HepG2 (cell line): Measurements from ENCODE around the gene ARID3C. TPM values are rescaled to one million over a fixed set of nuclear protein-coding genes. Genes with fewer than 3 reads are reported as not detected.

Source experiments
- ATAC-seq: fragments of 200-7000 bp; cut with Tn5 transposase; 3 replicates; pipeline ENCODE4 v1.9.1; 2020; ENCODE audit warnings: mild to moderate bottlenecking, moderate library complexity
- BruUV-seq: library from RNA; stranded (reverse); fragments of 400-500 nt; replicated peaks from 2 replicates; lab custom pipeline; 2021; lab: Mats Ljungman, UMichigan
- CTCF ChIA-PET: fragments of 300-600 bp; formaldehyde crosslinking; extraction: SDS; loops from one replicate; lab custom pipeline; 2021; ENCODE audit warnings: low total read pairs, inconsistent platforms, low intra/inter-chr PET ratio; lab: Yijun Ruan, JAX
- POLR2A ChIA-PET: fragments of 350-600 bp; sonication (Branson Sonifier 250); formaldehyde crosslinking; loops from one replicate; lab custom pipeline; 2020; ENCODE audit warnings: antibody characterized with exemption, inconsistent platforms; lab: Yijun Ruan, JAX
- DNase-seq: peaks from one replicate; pipeline ENCODE4 v3.0.0-alpha.2; 2015; ENCODE audit warnings: low spot score
- FAIRE-seq: peaks from 3 replicates; lab custom pipeline; 2011; peaks lifted over from hg19 to GRCh38; lab: Jason Lieb, UNC
- H2AFZ ChIP-seq: one replicate; pipeline ENCODE4 v1.6.1; 2011; ENCODE audit warnings: low read length, inconsistent platforms
- H3K27ac ChIP-seq: fragments of 300-600 bp; 3 replicates; pipeline ENCODE4 v1.8.0; 2011; ENCODE audit warnings: mixed run types, mild to moderate bottlenecking, mixed read lengths, low read length, inconsistent platforms; ENCODE audit not compliant: insufficient read depth; ENCODE audit errors: extremely low read length
- H3K27me3 ChIP-seq, 2 experiments: fragments of 200-600 bp in 1 of 2; 2 replicates in 1 of 2; 3 replicates in 1 of 2; pipeline versions ENCODE4 v1.6.0 to v1.8.0; 2011; ENCODE audit warnings: low read length in 2 of 2, mild to moderate bottlenecking in 2 of 2, moderate library complexity in 2 of 2, inconsistent platforms in 1 of 2; ENCODE audit not compliant: insufficient read depth in 2 of 2, control insufficient read depth in 1 of 2
- H3K36me3 ChIP-seq, 2 experiments: fragments of 200-600 bp in 1 of 2; replicated peaks in 1 of 2; 2 replicates in 1 of 2; 3 replicates in 1 of 2; pipeline versions ENCODE4 v1.5.1 to v1.8.0; 2011; ENCODE audit warnings: low read length in 2 of 2, inconsistent platforms in 1 of 2; ENCODE audit not compliant: insufficient read depth in 2 of 2, control insufficient read depth in 1 of 2
- H3K4me1 ChIP-seq: 2 replicates; pipeline ENCODE4 v1.5.1; 2012; ENCODE audit warnings: low read length, inconsistent platforms; ENCODE audit not compliant: insufficient read depth
- H3K4me2 ChIP-seq: 2 replicates; pipeline ENCODE4 v1.6.0; 2011; ENCODE audit warnings: low read depth, low read length, inconsistent platforms
- H3K4me3 ChIP-seq, 3 experiments: fragments of 200-600 bp in 1 of 3; sonication (generic), shearing (Covaris generic) in 1 of 3; replicated peaks in 1 of 3; 2 replicates each; pipeline ENCODE4 v1.5.1; 2011 to 2016; ENCODE audit warnings: low read length in 3 of 3, inconsistent platforms in 2 of 3, low read depth in 2 of 3, mild to moderate bottlenecking in 2 of 3, control low read depth in 1 of 3, mixed read lengths in 1 of 3; ENCODE audit not compliant: insufficient read depth in 1 of 3
- H3K79me2 ChIP-seq: one replicate; pipeline ENCODE4 v1.6.1; 2011; ENCODE audit warnings: low read length, inconsistent platforms; ENCODE audit not compliant: insufficient read depth
- H3K9ac ChIP-seq: 2 replicates; pipeline ENCODE4 v1.6.0; 2011; ENCODE audit warnings: mild to moderate bottlenecking, low read depth, low read length, inconsistent platforms; ENCODE audit not compliant: insufficient read depth
- H3K9me3 ChIP-seq: 2 replicates; pipeline ENCODE4 v1.5.1; 2012; ENCODE audit warnings: mild to moderate bottlenecking, low read length
- H4K20me1 ChIP-seq: 2 replicates; pipeline ENCODE4 v1.6.0; 2011; ENCODE audit warnings: inconsistent platforms, mild to moderate bottlenecking, low read length, moderate library complexity; ENCODE audit not compliant: insufficient read depth
- CTCF ChIP-seq: sonication (generic); formaldehyde crosslinking; IDR thresholded peaks from 2 replicates; pipeline ENCODE4 v1.5.0; 2020; ENCODE audit warnings: mild to moderate bottlenecking, missing genetic modification reagents, moderate library complexity
- E2F5 ChIP-seq: sonication (generic); formaldehyde crosslinking; conservative IDR thresholded peaks from 2 replicates; pipeline ENCODE4 v1.4.0; 2020; ENCODE audit warnings: missing genetic modification reagents
- HMGXB4 ChIP-seq, 2 experiments: sonication (generic) in 1 of 2; formaldehyde crosslinking in 1 of 2; IDR thresholded peaks; 2 replicates each; pipeline versions ENCODE4 v1.4.0 to v1.6.1; 2018 to 2020; ENCODE audit warnings: missing genetic modification reagents in 2 of 2, borderline replicate concordance in 1 of 2, low read depth in 1 of 2, mild to moderate bottlenecking in 1 of 2, missing biosample characterization in 1 of 2
- KAT7 ChIP-seq: IDR thresholded peaks from 2 replicates; pipeline ENCODE4 v1.6.1; 2018; ENCODE audit warnings: borderline replicate concordance, missing compliant biosample characterization
- NCOA2 ChIP-seq: sonication (generic); formaldehyde crosslinking; IDR thresholded peaks from 2 replicates; pipeline ENCODE4 v1.8.0; 2022; ENCODE audit warnings: inconsistent platforms
- TCF12 ChIP-seq, 2 experiments: fragments of 450-650 bp in 1 of 2; sonication (generic) in 1 of 2; formaldehyde crosslinking in 1 of 2; IDR thresholded peaks; 2 replicates each; pipeline versions ENCODE4 v1.6.1 to v1.8.0; 2017 to 2022; ENCODE audit warnings: antibody characterized with exemption in 1 of 2, mild to moderate bottlenecking in 1 of 2, missing genetic modification reagents in 1 of 2, moderate library complexity in 1 of 2
- ZNF275 ChIP-seq: sonication (generic); formaldehyde crosslinking; IDR thresholded peaks from 2 replicates; pipeline ENCODE4 v1.8.0; 2022; ENCODE audit warnings: missing genetic modification reagents, mild to moderate bottlenecking, inconsistent platforms, borderline replicate concordance
- ZNF282 ChIP-seq: fragments of 450-650 bp; IDR thresholded peaks from 2 replicates; pipeline ENCODE4 v1.6.1; 2018; ENCODE audit not compliant: partially characterized antibody
- ZNF34 ChIP-seq: sonication (generic); formaldehyde crosslinking; IDR thresholded peaks from 2 replicates; pipeline ENCODE4 v1.4.0; 2020; ENCODE audit warnings: mild to moderate bottlenecking, missing genetic modification reagents, borderline replicate concordance
- ZNF766 ChIP-seq: sonication (generic); formaldehyde crosslinking; IDR thresholded peaks from 2 replicates; pipeline ENCODE4 v1.5.0; 2020; ENCODE audit warnings: missing genetic modification reagents, borderline replicate concordance
- WGBS: methylation state at CpG from one replicate; pipeline ENCODE4 v1.1.6; 2017; ENCODE audit warnings: low lambda C conversion rate; 5-methylcytosine and 5-hydroxymethylcytosine counted together
- in situ Hi-C: cut with HindIII; loops from 2 replicates; pipeline ENCODE4 v1.10.0; 2017; ENCODE audit warnings: low pct_unique_long_range_greater_than_20kb; ENCODE audit not compliant: extremely low pct_ligation_motif_present
- intact Hi-C: fragments of 100-400 bp; cut with micrococcal nuclease; formaldehyde crosslinking; loops from one replicate; pipeline ENCODE4 v1.10.0; 2022; ENCODE audit not compliant: unreplicated experiment
- polyA plus RNA-seq, 8 experiments: library from polyadenylated mRNA; depleted of rRNA in 3 of 8; stranded (reverse) in 7 of 8; unstranded in 1 of 8; fragments of >200 nt; fragmentation: Illumina TruSeq in 4 of 8; extraction: Trizol in 4 of 8; gene quantifications; 2 replicates each; pipeline versions ENCODE4 v1.2.1 to v1.2.3, GENCODE V29; 2011 to 2016; ENCODE audit warnings: low read depth in 4 of 8, missing spikeins in 1 of 8, mixed read lengths in 1 of 8; ENCODE audit not compliant: insufficient read depth in 1 of 8
- total RNA-seq, 5 experiments: library from RNA; depleted of rRNA; stranded (reverse); fragments of >200 nt; fragmentation: Illumina TruSeq; extraction: Trizol; gene quantifications; 2 replicates each; pipeline ENCODE4 v1.2.3, GENCODE V29; 2016; ENCODE audit warnings: low read depth in 1 of 5

ARID3C gene
- total and polyA plus RNA-seq, 2 of the 13 experiments (the other 11 are each of a cell fraction or from before 2014, with no cell fraction given), result not detected

- CTCF ChIA-PET, result interaction anchor here (1.0 kb wide), 1 partner anchor 41 kb away, joined by 3 read pairs; no protein-coding TSS in a partner anchor
- peak; percentile 21 for ATAC-seq
- H3K27ac ChIP-seq, result no peak overlapping the region
- POLR2A ChIA-PET, result interaction anchor here (0.7 kb wide), 1 partner anchor 13 kb away, joined by 4 read pairs; the partner anchor contains the start of gene GALT
- intact Hi-C loops, result no loop called here
- H3K27me3 ChIP-seq, result no peaks in the 10 kb centered on the region; a peak in 2 of 5 replicates
- no peak overlapping the region for H3K9ac ChIP-seq
- no TSS peak for BruUV-seq
- no peaks in the 10 kb centered on the region for H3K9me3 ChIP-seq
- no peak overlapping the region for H3K4me3 ChIP-seq
- in situ Hi-C loops, result no loop called here
- H3K4me1 ChIP-seq, result peaks cover 11% of the 10 kb centered on the region
- TF ChIP-seq CTCF, result 0 out of 2 replicates have a peak, but pooled peaks have one; percentile 10
- TF ChIP-seq NCOA2, result no peak
- no peak for TF ChIP-seq KAT7 (CRISPR knock-in tag)
- H3K36me3 ChIP-seq, result no peaks in the 10 kb centered on the region
- no peak for FAIRE-seq
- 77% methylated on average over 4 of the region's 8 CpGs for WGBS
- DNase-seq, result no peak
- no peaks in the 10 kb centered on the region for H3K79me2 ChIP-seq
- no peak overlapping the region for H2AFZ ChIP-seq
- H4K20me1 ChIP-seq, result no peaks in the 10 kb centered on the region
- H3K4me2 ChIP-seq, result no peak overlapping the region
Observed at GRCh38 chr9:34659592-34660253, 30.9 kb upstream of the ARID3C start.

- intact Hi-C loops, result no loop called here
- BruUV-seq, result no TSS peak
- TF ChIP-seq ZNF34 (CRISPR knock-in tag) (no peak), E2F5 (CRISPR knock-in tag) (no peak), ZNF275 (CRISPR knock-in tag) (no peak), ZNF282 (no peak), HMGXB4 (CRISPR knock-in tag; IDR thresholded peaks at IDR 0.05; ENCODE audit: borderline replicate concordance in 1 of 2, low read depth in 1 of 2) (no peak), TCF12 (IDR thresholded peaks at IDR 0.05) (no peak), TCF12 (CRISPR knock-in tag; IDR thresholded peaks at IDR 0.05) (no peak), ZNF766 (CRISPR knock-in tag) (no peak)
Observed at GRCh38 chr9:34658461-34658860, 29.6 kb upstream of the ARID3C start.

More at GRCh38 chr9:34658461-34658860, 29.6 kb upstream of the ARID3C start:
- CTCF ChIA-PET, result no interaction called here
- no peak for DNase-seq
- Histone ChIP-seq H3K36me3 (no peaks in the 10 kb centered on the region), H3K4me1 (peaks cover 8% of the 10 kb centered on the region), H3K9me3 (no peaks in the 10 kb centered on the region), H3K27me3 (no peaks in the 10 kb centered on the region; a peak in 3 of 5 replicates), H2AFZ (no peak overlapping the region), H3K79me2 (no peaks in the 10 kb centered on the region), H3K9ac (no peak overlapping the region), H3K4me2 (no peak overlapping the region), H3K4me3 (no peak overlapping the region), H4K20me1 (no peaks in the 10 kb centered on the region), H3K27ac (no peak overlapping the region)
- WGBS, result 70% methylated on average over 2 of the region's 14 CpGs
- in situ Hi-C loops, result no loop called here
- POLR2A ChIA-PET, result interaction anchor here (1.5 kb wide), 1 partner anchor 12 kb away, joined by 3 read pairs; the partner anchor contains the start of gene GALT
- no peak for ATAC-seq
- FAIRE-seq, result no peak
